SU-DHL-6 (cell line): Measurements from ENCODE around the gene CLSTN2.

ENCODE experiments used
- CTCF ChIP-seq: fragments of 200-600 bp; sonication (generic); IDR thresholded peaks from one replicate; pipeline ENCODE4 v1.5.1; 2017; ENCODE audit warnings: antibody characterized with exemption, mild to moderate bottlenecking, low read length, moderate library complexity; ENCODE audit not compliant: insufficient read depth, poor library complexity, severe bottlenecking
- EZH2phosphoT487 ChIP-seq: fragments of 200-600 bp; sonication (generic), shearing (Covaris generic); conservative IDR thresholded peaks from 2 replicates; pipeline ENCODE4 v1.6.1; 2018; ENCODE audit warnings: mild to moderate bottlenecking, antibody characterized with exemption, low read length, moderate library complexity, mixed read lengths

- TF ChIP-seq CTCF (no peak), EZH2phosphoT487 (no peak)
These were observed 666.9 kb downstream of the CLSTN2 start for GRCh38 chr3:140601881-140602280.
